Activated T-cell treated with anti-CD3 and anti-CD28 coated beads, Interleukin-2, amount 50 U/mL, for 72 hours (primary cell): ENCODE measurements around the gene AGAP2. TPM values are rescaled to one million over a fixed set of nuclear protein-coding genes. Genes with fewer than 3 reads are reported as not detected.

Source experiments
- ATAC-seq, 2 donors: fragments of 150-1000 bp; cut with Tn5 transposase; replicated peaks in 1 of 2; 2 replicates each; pipeline ENCODE4 v1.10.0; 2021; ENCODE audit warnings: moderate library complexity in 2 of 2, mild to moderate bottlenecking in 1 of 2
- DNase-seq, 2 donors: peaks; one replicate each; pipeline ENCODE4 v3.0.0; 2021 to 2022; ENCODE audit warnings: mixed read lengths in 1 of 2
- H3K27ac Mint-ChIP-seq: one replicate; pipeline ENCODE4 v1.8.0; 2022; ENCODE audit warnings: mild to moderate bottlenecking, moderate library complexity, mixed read lengths
- H3K27me3 Mint-ChIP-seq: one replicate; pipeline ENCODE4 v1.8.0; 2022; ENCODE audit warnings: low read depth, mixed read lengths
- H3K36me3 Mint-ChIP-seq, 2 donors: one replicate each; pipeline ENCODE4 v1.8.0; 2022; ENCODE audit warnings: mixed read lengths in 2 of 2, mild to moderate bottlenecking in 1 of 2; ENCODE audit not compliant: insufficient read depth in 2 of 2
- H3K4me1 Mint-ChIP-seq: one replicate; pipeline ENCODE4 v1.8.0; 2022; ENCODE audit warnings: low read depth, mixed read lengths
- H3K4me3 Mint-ChIP-seq, 2 donors: one replicate each; pipeline ENCODE4 v1.8.0; 2022; ENCODE audit warnings: mild to moderate bottlenecking in 2 of 2, mixed read lengths in 2 of 2, moderate library complexity in 2 of 2
- H3K9me3 Mint-ChIP-seq, 2 donors: one replicate each; pipeline ENCODE4 v1.8.0; 2022; ENCODE audit warnings: mixed read lengths in 2 of 2
- total RNA-seq, 2 donors: library from RNA; stranded (reverse); gene quantifications; one replicate each; pipeline ENCODE4 v1.2.3, GENCODE V29; 2022

Gene AGAP2
- total RNA-seq, 2 donors from 2014 or later: 21.7 to 26.9 TPM

GRCh38 chr12:57755454-57756372 lies 17.2 kb upstream of the AGAP2 start:
- Mint-ChIP-seq H3K27ac (peak overlapping the region; percentile 32), H3K36me3 (peaks cover 11 to 18% of the 10 kb centered on the region in 2 donors), H3K9me3 (no peaks in the 10 kb centered on the region), H3K4me3 (peak overlapping the region; percentile 93 to 95), H3K27me3 (no peaks in the 10 kb centered on the region), H3K4me1 (peaks cover 67% of the 10 kb centered on the region)
- peak; percentile 36 to 48 for DNase-seq
- ATAC-seq: no peak

- DNase-seq (no peak), ATAC-seq (no peak)
- Mint-ChIP-seq H3K4me1 (peaks cover 73% of the 10 kb centered on the region), H3K27ac (no peak overlapping the region), H3K27me3 (no peaks in the 10 kb centered on the region), H3K9me3 (no peaks in the 10 kb centered on the region), H3K4me3 (peak overlapping the region in 1 of 2 donors; percentile 94), H3K36me3 (peaks cover 15 to 22% of the 10 kb centered on the region in 2 donors)
These were observed 16.6 kb upstream of the AGAP2 start for GRCh38 chr12:57755194-57755453.

- ATAC-seq (peak; percentile 54 to 56), DNase-seq (peak; percentile 88 to 91)
- no peaks in the 10 kb centered on the region for H3K9me3 Mint-ChIP-seq
- H3K36me3 Mint-ChIP-seq: peaks cover 15 to 20% of the 10 kb centered on the region in 2 donors
- H3K4me1 Mint-ChIP-seq: peaks cover 69% of the 10 kb centered on the region
- no peaks in the 10 kb centered on the region for H3K27me3 Mint-ChIP-seq
- peak within 1 kb of the TSS; percentile 63 for H3K27ac Mint-ChIP-seq
- peak within 1 kb of the TSS; percentile 93 to 95 for H3K4me3 Mint-ChIP-seq
These were observed 16.1 kb upstream of the AGAP2 start, which contains the start of gene MARCHF9 for GRCh38 chr12:57754411-57755193. Gene MARCHF9, plus strand, starts transcription at chr12:57755103. Its CDS starts 426 bp downstream, at chr12:57755529.

GRCh38 chr12:57753756-57754337 lies 15.3 kb upstream of the AGAP2 start:
- H3K4me1 Mint-ChIP-seq: peaks cover 66% of the 10 kb centered on the region
- H3K27ac Mint-ChIP-seq: peak overlapping the region; percentile 63
- H3K27me3 Mint-ChIP-seq: no peaks in the 10 kb centered on the region
- ATAC-seq (no peak), DNase-seq (no peak)
- peak overlapping the region; percentile 92 to 94 for H3K4me3 Mint-ChIP-seq
- H3K36me3 Mint-ChIP-seq: peaks cover 15 to 25% of the 10 kb centered on the region in 2 donors
- H3K9me3 Mint-ChIP-seq: no peaks in the 10 kb centered on the region

- H3K4me3 Mint-ChIP-seq: peak overlapping the region; percentile 91 to 98
- no peaks in the 10 kb centered on the region for H3K27me3 Mint-ChIP-seq
- no peaks in the 10 kb centered on the region for H3K9me3 Mint-ChIP-seq
- ATAC-seq (no peak), DNase-seq (no peak)
- peak overlapping the region; percentile 51 for H3K27ac Mint-ChIP-seq
- peaks cover 15 to 32% of the 10 kb centered on the region in 2 donors for H3K36me3 Mint-ChIP-seq
- peaks cover 63% of the 10 kb centered on the region for H3K4me1 Mint-ChIP-seq
These were observed 14.1 kb upstream of the AGAP2 start for GRCh38 chr12:57752668-57753000.

- peaks cover 15 to 35% of the 10 kb centered on the region in 2 donors for H3K36me3 Mint-ChIP-seq
- peak; percentile 98 to 99 for DNase-seq
- peak within 1 kb of the TSS; percentile 91 to 98 for H3K4me3 Mint-ChIP-seq
- H3K4me1 Mint-ChIP-seq: peaks cover 59% of the 10 kb centered on the region
- H3K27ac Mint-ChIP-seq: peak within 1 kb of the TSS; percentile 77
- no peaks in the 10 kb centered on the region for H3K9me3 Mint-ChIP-seq
- H3K27me3 Mint-ChIP-seq: no peaks in the 10 kb centered on the region
- ATAC-seq: peak; percentile 82 to 85
These were observed 13.5 kb upstream of the AGAP2 start, which contains the start of gene CDK4 for GRCh38 chr12:57751788-57752667. Gene CDK4, minus strand, starts transcription at chr12:57752310. Its CDS starts 593 bp downstream, at chr12:57751717.

- Mint-ChIP-seq H3K36me3 (peaks cover 15 to 32% of the 10 kb centered on the region in 2 donors), H3K27ac (peak overlapping the region; percentile 77), H3K4me3 (peak overlapping the region; percentile 91 to 98), H3K9me3 (no peaks in the 10 kb centered on the region), H3K27me3 (no peaks in the 10 kb centered on the region), H3K4me1 (peaks cover 55% of the 10 kb centered on the region)
- ATAC-seq: no peak
- peak in 1 of 2 donors; percentile 15 for DNase-seq
These were observed 12.9 kb upstream of the AGAP2 start for GRCh38 chr12:57751432-57751787.

- Mint-ChIP-seq H3K27me3 (no peaks in the 10 kb centered on the region), H3K27ac (peak overlapping the region; percentile 77), H3K36me3 (peaks cover 12 to 32% of the 10 kb centered on the region in 2 donors), H3K9me3 (no peaks in the 10 kb centered on the region), H3K4me3 (peak overlapping the region; percentile 91 to 98), H3K4me1 (peaks cover 57% of the 10 kb centered on the region)
- ATAC-seq (no peak), DNase-seq (no peak)
These were observed 12.3 kb upstream of the AGAP2 start for GRCh38 chr12:57750561-57751431.

- Mint-ChIP-seq H3K36me3 (peaks cover 11 to 35% of the 10 kb centered on the region in 2 donors), H3K27ac (no peak overlapping the region), H3K4me1 (peaks cover 64% of the 10 kb centered on the region), H3K4me3 (no peak overlapping the region), H3K27me3 (no peaks in the 10 kb centered on the region), H3K9me3 (no peaks in the 10 kb centered on the region)
- ATAC-seq (no peak), DNase-seq (no peak)
These were observed 10.5 kb upstream of the AGAP2 start for GRCh38 chr12:57749061-57749460.

- Mint-ChIP-seq H3K27me3 (no peaks in the 10 kb centered on the region), H3K4me1 (peaks cover 55% of the 10 kb centered on the region)
These were observed 7.5 kb upstream of the AGAP2 start for GRCh38 chr12:57746025-57746424.

GRCh38 chr12:57745485-57745881 lies 6.9 kb upstream of the AGAP2 start:
- H3K36me3 Mint-ChIP-seq: peaks cover 6 to 27% of the 10 kb centered on the region in 2 donors
- no peak for ATAC-seq

More at GRCh38 chr12:57746025-57746424, 7.5 kb upstream of the AGAP2 start:
- H3K27ac Mint-ChIP-seq: peak overlapping the region; percentile 65
- no peak for DNase-seq
- H3K4me3 Mint-ChIP-seq: peak overlapping the region; percentile 88 to 99
- no peak for ATAC-seq
- no peaks in the 10 kb centered on the region for H3K9me3 Mint-ChIP-seq
- peaks cover 8 to 28% of the 10 kb centered on the region in 2 donors for H3K36me3 Mint-ChIP-seq

More at GRCh38 chr12:57745485-57745881, 6.9 kb upstream of the AGAP2 start:
- no peak for DNase-seq
- no peaks in the 10 kb centered on the region for H3K9me3 Mint-ChIP-seq
- peaks cover 55% of the 10 kb centered on the region for H3K4me1 Mint-ChIP-seq
- H3K27ac Mint-ChIP-seq: peak overlapping the region; percentile 65
- no peaks in the 10 kb centered on the region for H3K27me3 Mint-ChIP-seq
- peak overlapping the region; percentile 88 to 99 for H3K4me3 Mint-ChIP-seq
